HepG2 (cell line): ENCODE measurements around the gene BAZ2A. TPM values are rescaled to one million over a fixed set of nuclear protein-coding genes. Genes with fewer than 3 reads are reported as not detected.

Experiments
- ELF1 ChIP-seq: sonication (generic); formaldehyde crosslinking; IDR thresholded peaks from 2 replicates; pipeline ENCODE4 v1.4.0; 2020; ENCODE audit warnings: missing genetic modification reagents
- ELK4 ChIP-seq: sonication (generic); formaldehyde crosslinking; IDR thresholded peaks from 2 replicates; pipeline ENCODE4 v1.9.0; 2021; ENCODE audit warnings: missing genetic modification reagents, borderline replicate concordance
- GABPB1 ChIP-seq: IDR thresholded peaks from 2 replicates; pipeline ENCODE4 v1.6.1; 2016; ENCODE audit warnings: mild to moderate bottlenecking, missing genetic modification reagents, moderate library complexity, missing compliant biosample characterization
- GATAD2A ChIP-seq: IDR thresholded peaks from 2 replicates; pipeline ENCODE4 v1.6.1; 2016
- KDM3A ChIP-seq: IDR thresholded peaks from 2 replicates; pipeline ENCODE4 v1.6.1; 2018; ENCODE audit warnings: low read depth, missing compliant biosample characterization
- MYC ChIP-seq: sonication (generic); formaldehyde crosslinking; IDR thresholded peaks from 2 replicates; pipeline ENCODE4 v1.9.0; 2021; ENCODE audit warnings: missing genetic modification reagents, borderline replicate concordance
- NKX3-1 ChIP-seq: sonication (generic); formaldehyde crosslinking; IDR thresholded peaks from 2 replicates; pipeline ENCODE4 v1.5.0; 2020; ENCODE audit warnings: missing genetic modification reagents
- PATZ1 ChIP-seq: sonication (generic); formaldehyde crosslinking; IDR thresholded peaks from 2 replicates; pipeline ENCODE4 v1.4.0; 2020; ENCODE audit warnings: missing genetic modification reagents
- RXRB ChIP-seq: IDR thresholded peaks from 2 replicates; pipeline ENCODE4 v1.6.1; 2016; ENCODE audit warnings: borderline replicate concordance, missing genetic modification reagents, missing compliant biosample characterization
- SAP130 ChIP-seq: IDR thresholded peaks from 2 replicates; pipeline ENCODE4 v1.6.1; 2016; ENCODE audit warnings: low read depth
- SMAD3 ChIP-seq: sonication (generic); formaldehyde crosslinking; IDR thresholded peaks from 2 replicates; pipeline ENCODE4 v1.4.0; 2020; ENCODE audit warnings: missing genetic modification reagents
- SNAPC5 ChIP-seq: sonication (generic); formaldehyde crosslinking; IDR thresholded peaks from 2 replicates; pipeline ENCODE4 v1.8.1; 2023; ENCODE audit warnings: mild to moderate bottlenecking, missing genetic modification reagents, borderline replicate concordance
- SOX6 ChIP-seq, 2 experiments: fragments of 450-650 bp in 1 of 2; sonication (generic) in 1 of 2; formaldehyde crosslinking in 1 of 2; IDR thresholded peaks; 2 replicates each; pipeline versions ENCODE4 v1.4.0 to v1.6.1; 2017 to 2020; ENCODE audit warnings: antibody characterized with exemption in 1 of 2, mild to moderate bottlenecking in 1 of 2, missing genetic modification reagents in 1 of 2
- TAF1 ChIP-seq: sonication (generic); formaldehyde crosslinking; IDR thresholded peaks from 2 replicates; pipeline ENCODE4 v1.4.0; 2020; ENCODE audit warnings: missing genetic modification reagents
- ZBTB26 ChIP-seq: IDR thresholded peaks from 2 replicates; pipeline ENCODE4 v1.6.1; 2016; ENCODE audit warnings: missing compliant biosample characterization, missing genetic modification reagents, borderline replicate concordance
- ZEB1 ChIP-seq: IDR thresholded peaks from 2 replicates; pipeline ENCODE4 v1.6.1; 2012; ENCODE audit warnings: mild to moderate bottlenecking, low read depth, inconsistent platforms; ENCODE audit not compliant: insufficient replicate concordance
- ZNF263 ChIP-seq: sonication (generic); formaldehyde crosslinking; IDR thresholded peaks from 2 replicates; pipeline ENCODE4 v1.4.0; 2020; ENCODE audit warnings: missing genetic modification reagents
- ZNF296 ChIP-seq: sonication (generic); formaldehyde crosslinking; conservative IDR thresholded peaks from 2 replicates; pipeline ENCODE4 v1.5.0; 2020; ENCODE audit warnings: mild to moderate bottlenecking, missing genetic modification reagents
- ZNF687 ChIP-seq: sonication (generic); formaldehyde crosslinking; IDR thresholded peaks from 2 replicates; pipeline ENCODE4 v1.5.1; 2020; ENCODE audit warnings: mild to moderate bottlenecking, missing genetic modification reagents, moderate library complexity
- polyA plus RNA-seq, 8 experiments: library from polyadenylated mRNA; depleted of rRNA in 3 of 8; stranded (reverse) in 7 of 8; unstranded in 1 of 8; fragments of >200 nt; fragmentation: Illumina TruSeq in 4 of 8; extraction: Trizol in 4 of 8; gene quantifications; 2 replicates each; pipeline versions ENCODE4 v1.2.1 to v1.2.3, GENCODE V29; 2011 to 2016; ENCODE audit warnings: low read depth in 4 of 8, missing spikeins in 1 of 8, mixed read lengths in 1 of 8; ENCODE audit not compliant: insufficient read depth in 1 of 8
- total RNA-seq, 5 experiments: library from RNA; depleted of rRNA; stranded (reverse); fragments of >200 nt; fragmentation: Illumina TruSeq; extraction: Trizol; gene quantifications; 2 replicates each; pipeline ENCODE4 v1.2.3, GENCODE V29; 2016; ENCODE audit warnings: low read depth in 1 of 5

The BAZ2A gene
- total and polyA plus RNA-seq, 2 of the 13 experiments (the other 11 are each of a cell fraction or from before 2014, with no cell fraction given): 21.8 to 73.5 TPM

GRCh38 chr12:56634837-56635791, 5.0 kb upstream of the BAZ2A start (continued):
- no peak for TF ChIP-seq ZBTB26
- no peak for TF ChIP-seq SOX6 (IDR thresholded peaks at IDR 0.05)
- TF ChIP-seq SOX6 (CRISPR knock-in tag; IDR thresholded peaks at IDR 0.05): no peak
- 0 out of 2 replicates have a peak, but pooled peaks have one; percentile 3 for TF ChIP-seq MYC (CRISPR knock-in tag)
- 0 out of 2 replicates have a peak, but pooled peaks have one; percentile 36 for TF ChIP-seq SNAPC5
- peak; percentile 77 for TF ChIP-seq ZEB1
- TF ChIP-seq ZNF296 (CRISPR knock-in tag): no peak
- peak; percentile 51; the same call in 1 of the 2 replicates for TF ChIP-seq KDM3A (CRISPR knock-in tag)
- TF ChIP-seq SMAD3 (CRISPR knock-in tag): no peak
- 0 out of 2 replicates have a peak, but pooled peaks have one; percentile 17 for TF ChIP-seq ELF1
- TF ChIP-seq GABPB1 (CRISPR knock-in tag): peak; percentile 51
- peak; percentile 61; the same call in 1 of the 2 replicates for TF ChIP-seq ZNF263 (CRISPR knock-in tag)
- peak; percentile 51 for TF ChIP-seq SAP130
- TF ChIP-seq ELK4 (CRISPR knock-in tag): no peak
- TF ChIP-seq ZNF687 (CRISPR knock-in tag): peak; percentile 40
- peak; percentile 22; the same call in 1 of the 2 replicates for TF ChIP-seq GATAD2A (CRISPR knock-in tag)
- TF ChIP-seq TAF1: peak; percentile 45; the same call in 1 of the 2 replicates
- TF ChIP-seq PATZ1: peak; percentile 57; the same call in 1 of the 2 replicates
- peak; percentile 11; the same call in 1 of the 2 replicates for TF ChIP-seq RXRB (CRISPR knock-in tag)
- no peak for TF ChIP-seq NKX3-1
